Measurements from ENCODE around the gene ZG16.

- TF ChIP-seq CTCF (conservative IDR thresholded peaks at IDR 0.05 in 1 of 2, IDR thresholded peaks at IDR 0.05 in 1 of 2; ENCODE audit: extremely low read depth in 1 of 2, insufficient read depth in 1 of 2, low read depth in 1 of 2, low read length in 2 of 2) (no peak), EZH2 (IDR thresholded peaks at IDR 0.05; ENCODE audit: borderline replicate concordance, low read length) (no peak)
These were observed 14.1 kb downstream of the ZG16 start for GRCh38 chr16:29791845-29792807.

All from mammary epithelial cell (primary cell).